HUES64 (cell line): Measurements from ENCODE around the gene FOXRED2.
A peak's percentile ranks its signal among the peaks of the same experiment; 100 is the strongest.
"Not testable (repeated sequence)": the region's sequence is repeated elsewhere in the genome, so short reads cannot be mapped to it uniquely, and the experiment has no call there.

ENCODE experiments used
- H3K27ac ChIP-seq: 2 replicates; pipeline ENCODE4 v1.7.0; 2013; ENCODE audit warnings: low read depth, low read length, inconsistent platforms
- H3K27me3 ChIP-seq: 2 replicates; pipeline ENCODE4 v1.6.1; 2013; ENCODE audit warnings: mild to moderate bottlenecking, low read length; ENCODE audit not compliant: insufficient read depth
- H3K36me3 ChIP-seq: 2 replicates; pipeline ENCODE4 v1.6.1; 2013; ENCODE audit warnings: mild to moderate bottlenecking, low read length; ENCODE audit not compliant: insufficient read depth
- H3K4me1 ChIP-seq: 2 replicates; pipeline ENCODE4 v1.6.1; 2013; ENCODE audit warnings: mild to moderate bottlenecking, low read length, moderate library complexity; ENCODE audit not compliant: insufficient read depth
- H3K4me3 ChIP-seq: 2 replicates; pipeline ENCODE4 v1.5.1; 2013; ENCODE audit warnings: mild to moderate bottlenecking, low read length, moderate library complexity
- H3K9ac ChIP-seq: 2 replicates; pipeline ENCODE4 v1.6.1; 2013; ENCODE audit warnings: mild to moderate bottlenecking, low read depth, low read length
- H3K9me3 ChIP-seq: 2 replicates; pipeline ENCODE4 v1.6.1; 2013; ENCODE audit warnings: low read depth, low read length; ENCODE audit not compliant: insufficient read depth
- WGBS: fragments of 150-250, 120-280 bp; methylation state at CpG from one replicate; pipeline ENCODE4 v1.1.7; 2013; ENCODE audit warnings: missing lambda C conversion rate; 5-methylcytosine and 5-hydroxymethylcytosine counted together

The FOXRED2 gene

GRCh38 chr22:36455571-36456463, 51.0 kb downstream of the FOXRED2 start:
- H3K4me1 ChIP-seq = peaks cover 17% of the 10 kb centered on the region

GRCh38 chr22:36454916-36455570, 51.8 kb downstream of the FOXRED2 start:
- no peaks in the 10 kb centered on the region for H3K36me3 ChIP-seq
- 2% methylated on average over 61 of the region's 61 CpGs for WGBS
- H3K4me1 ChIP-seq = peaks cover 17% of the 10 kb centered on the region
- H3K9me3 ChIP-seq = no peaks in the 10 kb centered on the region
- no peaks in the 10 kb centered on the region for H3K27me3 ChIP-seq
- peak overlapping the region; percentile 73 for H3K9ac ChIP-seq
- H3K27ac ChIP-seq = peak overlapping the region; percentile 85
- H3K4me3 ChIP-seq = peak overlapping the region; percentile 50

More at GRCh38 chr22:36455571-36456463, 51.0 kb downstream of the FOXRED2 start:
- Histone ChIP-seq H3K27ac (peak overlapping the region; percentile 85), H3K9me3 (no peaks in the 10 kb centered on the region), H3K36me3 (no peaks in the 10 kb centered on the region), H3K27me3 (no peaks in the 10 kb centered on the region), H3K9ac (peak overlapping the region; percentile 73), H3K4me3 (peak overlapping the region; percentile 50)
- WGBS = 81% methylated on average over 21 of the region's 21 CpGs

DNA sequence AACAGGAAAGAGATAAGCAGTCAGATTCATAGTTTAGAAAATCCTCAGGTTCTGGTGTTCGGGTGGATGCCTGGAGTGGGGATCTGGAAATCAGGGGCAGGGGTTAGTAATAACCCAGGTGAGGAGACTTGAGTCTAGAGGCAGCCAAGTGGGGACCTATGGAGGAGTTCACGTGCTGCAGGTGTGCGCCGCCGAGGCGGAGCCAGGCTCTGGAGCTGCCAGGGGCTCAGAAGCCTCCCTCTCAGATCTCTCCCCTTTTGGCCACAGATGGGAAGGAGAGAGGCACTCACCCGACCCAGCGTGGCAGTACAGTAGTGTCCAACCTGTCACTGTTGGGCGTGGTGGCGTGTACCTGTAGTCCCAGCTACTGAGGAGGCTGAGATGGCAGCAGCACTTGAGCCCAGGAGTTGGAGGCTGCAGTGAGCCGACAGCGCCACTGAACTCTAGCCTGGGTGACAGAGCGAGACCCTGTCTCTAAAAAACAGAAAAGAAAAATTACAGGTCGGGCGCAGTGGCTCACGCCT, 52.9 kb downstream of the FOXRED2 start:
- Histone ChIP-seq H3K9ac (no peak overlapping the region), H3K4me1 (peaks cover 12% of the 10 kb centered on the region; the same call in 1 of the 2 replicates)
- 95% methylated on average over 16 of the region's 16 CpGs for WGBS

GRCh38 chr22:36452978-36453607, 53.7 kb downstream of the FOXRED2 start:
- not testable (repeated sequence) for H3K4me3 ChIP-seq, H3K9me3 ChIP-seq, H3K4me1 ChIP-seq, H3K36me3 ChIP-seq, H3K9ac ChIP-seq, H3K27me3 ChIP-seq, H3K27ac ChIP-seq
- 92% methylated on average over 3 of the region's 5 CpGs for WGBS

More for the DNA sequence above, 52.9 kb downstream of the FOXRED2 start:
- Histone ChIP-seq H3K9me3 (no peaks in the 10 kb centered on the region), H3K36me3 (no peaks in the 10 kb centered on the region), H3K27me3 (no peaks in the 10 kb centered on the region), H3K4me3 (no peak overlapping the region), H3K27ac (no peak overlapping the region)

DNA sequence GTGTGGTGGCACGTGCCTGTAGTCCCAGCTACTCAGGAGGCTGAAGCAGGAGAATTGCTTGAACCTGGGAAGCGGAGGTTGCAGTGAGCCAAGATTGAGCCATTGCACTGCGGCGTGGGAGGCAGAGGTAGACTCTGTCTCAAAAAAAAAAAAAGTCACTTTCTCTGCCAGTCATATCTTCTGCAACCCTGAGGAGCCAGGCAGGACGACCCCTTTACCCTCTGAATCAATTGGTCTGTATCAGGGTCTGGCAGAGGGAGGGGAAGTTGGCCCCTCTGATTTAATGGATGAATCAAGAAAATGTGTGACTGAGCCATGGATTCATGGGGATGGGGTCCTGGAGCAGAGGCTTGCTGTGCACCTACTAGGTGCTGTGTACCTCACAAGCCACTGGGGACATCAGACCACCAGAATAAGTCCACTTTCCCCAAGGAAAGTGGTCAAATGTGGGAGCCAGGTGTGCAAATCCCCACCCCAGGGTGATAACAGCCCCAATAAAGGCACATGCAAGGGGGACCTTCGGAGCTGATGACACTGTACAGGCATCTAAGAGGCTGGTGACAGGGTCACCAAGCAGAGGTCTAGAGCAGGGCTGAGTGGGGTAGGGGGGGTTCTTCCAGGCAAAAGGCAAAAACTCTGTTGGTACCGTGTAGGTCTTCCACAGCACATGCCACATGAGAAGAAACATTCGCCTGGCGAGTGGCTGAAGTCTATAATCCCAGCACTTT, 54.4 kb downstream of the FOXRED2 start:
- no peaks in the 10 kb centered on the region for H3K27me3 ChIP-seq
- H3K4me3 ChIP-seq = no peak overlapping the region
- H3K4me1 ChIP-seq = peaks cover 6% of the 10 kb centered on the region; the same call in 1 of the 2 replicates
- no peaks in the 10 kb centered on the region for H3K9me3 ChIP-seq
- H3K27ac ChIP-seq = no peak overlapping the region
- 91% methylated on average over 9 of the region's 9 CpGs for WGBS
- H3K36me3 ChIP-seq = no peaks in the 10 kb centered on the region
- H3K9ac ChIP-seq = no peak overlapping the region

- not testable (repeated sequence) for H3K9ac ChIP-seq, H3K36me3 ChIP-seq, H3K4me1 ChIP-seq, H3K4me3 ChIP-seq, H3K9me3 ChIP-seq, H3K27me3 ChIP-seq, H3K27ac ChIP-seq
- WGBS = 97% methylated on average over 7 of the region's 7 CpGs
Measured at GRCh38 chr22:36450923-36451322, 55.9 kb downstream of the FOXRED2 start.

- Histone ChIP-seq H3K9me3 (no peaks in the 10 kb centered on the region), H3K4me1 (no peaks in the 10 kb centered on the region; the same call in 1 of the 2 replicates), H3K36me3 (no peaks in the 10 kb centered on the region), H3K27ac (no peak overlapping the region), H3K4me3 (no peak overlapping the region), H3K9ac (no peak overlapping the region), H3K27me3 (no peaks in the 10 kb centered on the region)
- 86% methylated on average over 11 of the region's 11 CpGs for WGBS
Measured at GRCh38 chr22:36449596-36450175, 57.2 kb downstream of the FOXRED2 start.

DNA sequence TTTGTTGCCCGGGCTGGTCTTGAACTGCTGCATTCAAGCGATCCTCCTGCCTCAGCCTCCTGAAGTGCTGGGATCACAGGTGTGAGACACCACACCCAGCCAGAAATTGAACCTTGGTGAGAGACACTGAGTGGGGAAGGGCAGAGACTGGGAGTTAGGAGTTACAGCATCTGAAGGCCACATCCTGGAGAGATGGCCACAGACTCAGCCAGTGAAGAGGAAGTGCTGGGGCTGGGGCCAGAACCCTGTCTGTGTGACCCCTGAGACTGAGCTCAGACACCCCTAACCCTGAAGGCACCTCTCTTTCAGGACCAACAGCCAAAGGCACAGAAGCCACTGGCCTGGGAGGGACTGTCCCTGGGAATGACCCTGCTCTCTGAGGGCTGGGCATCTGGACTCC, 59.2 kb downstream of the FOXRED2 start:
- Histone ChIP-seq H3K27me3 (no peaks in the 10 kb centered on the region), H3K9ac (no peak overlapping the region), H3K27ac (no peak overlapping the region), H3K4me1 (peaks cover 4% of the 10 kb centered on the region; the same call in 1 of the 2 replicates), H3K9me3 (no peaks in the 10 kb centered on the region), H3K4me3 (no peak overlapping the region), H3K36me3 (no peaks in the 10 kb centered on the region)
- WGBS = 96% methylated on average over 2 of the region's 2 CpGs

GRCh38 chr22:36445158-36445668, 61.6 kb downstream of the FOXRED2 start:
- Histone ChIP-seq H3K36me3 (no peaks in the 10 kb centered on the region), H3K4me1 (peaks cover 4% of the 10 kb centered on the region; the same call in 1 of the 2 replicates), H3K9me3 (no peaks in the 10 kb centered on the region), H3K9ac (no peak overlapping the region), H3K27me3 (no peaks in the 10 kb centered on the region), H3K27ac (no peak overlapping the region), H3K4me3 (no peak overlapping the region)
- 85% methylated on average over 8 of the region's 8 CpGs for WGBS

DNA sequence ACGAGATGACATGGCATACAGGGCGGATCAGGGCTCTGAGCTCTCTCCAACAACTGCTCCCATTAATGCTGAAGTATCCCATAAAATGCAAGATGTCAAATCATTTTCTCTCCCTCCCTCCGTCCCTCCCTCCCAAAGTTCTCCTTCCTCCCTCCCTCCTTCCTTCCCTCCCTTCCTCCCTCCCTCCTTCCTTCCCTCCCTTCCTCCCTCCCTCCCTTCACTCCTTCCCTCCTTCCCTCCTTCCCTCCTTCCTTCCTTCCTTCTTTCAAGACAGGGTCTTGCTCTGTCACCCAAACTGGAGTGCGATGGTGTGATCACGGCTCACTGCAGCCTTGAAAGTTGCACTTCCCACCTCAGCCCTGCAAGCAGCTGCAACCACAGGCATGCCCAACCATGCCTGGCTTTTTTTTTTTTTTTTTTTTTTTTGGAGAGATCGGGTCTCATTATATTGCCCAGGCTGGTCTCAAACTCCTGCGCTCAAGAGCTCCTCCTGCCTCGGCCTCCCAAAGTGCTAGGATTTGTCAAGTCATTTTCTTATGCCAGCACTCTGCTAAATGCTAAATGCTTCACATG, 63.6 kb downstream of the FOXRED2 start:
- peaks cover 7% of the 10 kb centered on the region; the same call in 1 of the 2 replicates for H3K4me1 ChIP-seq
- WGBS = 67% methylated on average over 8 of the region's 8 CpGs
- H3K27me3 ChIP-seq = no peaks in the 10 kb centered on the region
- no peak overlapping the region for H3K9ac ChIP-seq
- no peaks in the 10 kb centered on the region for H3K36me3 ChIP-seq
- no peak overlapping the region for H3K27ac ChIP-seq
- no peaks in the 10 kb centered on the region for H3K9me3 ChIP-seq
- no peak overlapping the region for H3K4me3 ChIP-seq
